GM21423 (cell line): ENCODE data around the gene SLC8A2.

Source experiments
- ATAC-seq: cut with Tn5 transposase; IDR thresholded peaks from one replicate; pipeline ENCODE4 v1.9.1; 2021; ENCODE audit warnings: mild to moderate bottlenecking, moderate library complexity; ENCODE audit not compliant: unreplicated experiment

The SLC8A2 gene, protein sequence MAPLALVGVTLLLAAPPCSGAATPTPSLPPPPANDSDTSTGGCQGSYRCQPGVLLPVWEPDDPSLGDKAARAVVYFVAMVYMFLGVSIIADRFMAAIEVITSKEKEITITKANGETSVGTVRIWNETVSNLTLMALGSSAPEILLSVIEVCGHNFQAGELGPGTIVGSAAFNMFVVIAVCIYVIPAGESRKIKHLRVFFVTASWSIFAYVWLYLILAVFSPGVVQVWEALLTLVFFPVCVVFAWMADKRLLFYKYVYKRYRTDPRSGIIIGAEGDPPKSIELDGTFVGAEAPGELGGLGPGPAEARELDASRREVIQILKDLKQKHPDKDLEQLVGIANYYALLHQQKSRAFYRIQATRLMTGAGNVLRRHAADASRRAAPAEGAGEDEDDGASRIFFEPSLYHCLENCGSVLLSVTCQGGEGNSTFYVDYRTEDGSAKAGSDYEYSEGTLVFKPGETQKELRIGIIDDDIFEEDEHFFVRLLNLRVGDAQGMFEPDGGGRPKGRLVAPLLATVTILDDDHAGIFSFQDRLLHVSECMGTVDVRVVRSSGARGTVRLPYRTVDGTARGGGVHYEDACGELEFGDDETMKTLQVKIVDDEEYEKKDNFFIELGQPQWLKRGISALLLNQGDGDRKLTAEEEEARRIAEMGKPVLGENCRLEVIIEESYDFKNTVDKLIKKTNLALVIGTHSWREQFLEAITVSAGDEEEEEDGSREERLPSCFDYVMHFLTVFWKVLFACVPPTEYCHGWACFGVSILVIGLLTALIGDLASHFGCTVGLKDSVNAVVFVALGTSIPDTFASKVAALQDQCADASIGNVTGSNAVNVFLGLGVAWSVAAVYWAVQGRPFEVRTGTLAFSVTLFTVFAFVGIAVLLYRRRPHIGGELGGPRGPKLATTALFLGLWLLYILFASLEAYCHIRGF

DNA sequence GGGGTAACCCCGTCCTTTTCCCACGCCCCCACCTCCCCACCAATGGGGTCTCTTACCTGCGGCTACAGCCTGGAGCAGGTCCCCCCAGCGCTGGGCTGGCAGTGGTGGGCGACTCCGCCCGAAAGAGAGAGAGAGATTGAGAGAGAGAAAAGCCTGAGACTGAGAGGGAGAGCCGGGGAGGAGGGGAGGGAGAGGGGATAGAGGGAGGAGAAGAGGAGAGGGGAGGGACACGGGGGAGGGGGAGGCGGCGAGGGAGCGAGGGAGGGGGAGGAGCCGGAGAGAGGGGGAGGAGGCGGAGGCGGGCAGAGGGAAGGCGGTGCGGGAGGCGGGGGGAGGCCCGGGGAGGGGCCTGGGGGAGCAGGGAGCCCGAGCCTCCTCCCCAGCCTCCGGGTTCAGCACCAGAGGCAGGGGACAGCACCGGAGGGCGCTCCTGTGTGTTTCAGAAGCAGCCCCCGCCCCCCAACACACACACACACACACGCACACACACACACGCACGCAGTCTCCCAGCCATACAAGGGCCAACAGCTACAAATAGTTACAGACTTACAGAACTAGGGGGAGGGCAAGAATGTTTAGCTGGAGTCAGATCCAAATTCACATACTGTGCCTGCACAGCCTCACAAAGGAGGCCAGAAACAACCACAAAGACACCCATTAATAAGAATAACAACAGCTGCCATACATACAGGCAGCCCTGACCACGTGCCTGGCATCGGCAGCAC lies at the start of gene SLC8A2:
Gene SLC8A2, minus strand, starts transcription at position 161 of the 725 bp plus-strand sequence. CDS start 5,490 bp downstream, outside the sequence.
- no peak for ATAC-seq

DNA sequence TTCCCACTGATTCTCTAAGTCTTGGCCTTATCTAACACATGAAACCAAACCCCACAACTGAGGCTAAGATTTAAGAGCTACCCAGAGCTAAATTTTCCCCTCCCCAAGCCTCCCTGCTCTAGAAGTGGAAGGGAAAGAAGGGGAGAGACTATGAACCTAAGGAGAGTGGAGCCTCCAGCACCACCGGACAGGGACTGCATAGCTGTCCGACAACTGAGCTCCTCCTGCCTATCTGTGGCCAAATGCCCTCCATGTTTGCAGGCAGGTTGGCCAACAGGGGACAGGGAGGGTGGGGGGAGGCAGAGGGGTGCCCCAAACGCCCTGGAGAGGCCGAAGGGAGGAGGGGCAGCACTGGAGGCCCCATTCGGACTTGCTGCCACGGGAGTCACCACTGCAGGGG lies 49.1 kb upstream of the SLC8A2 start:
- no peak for ATAC-seq

DNA sequence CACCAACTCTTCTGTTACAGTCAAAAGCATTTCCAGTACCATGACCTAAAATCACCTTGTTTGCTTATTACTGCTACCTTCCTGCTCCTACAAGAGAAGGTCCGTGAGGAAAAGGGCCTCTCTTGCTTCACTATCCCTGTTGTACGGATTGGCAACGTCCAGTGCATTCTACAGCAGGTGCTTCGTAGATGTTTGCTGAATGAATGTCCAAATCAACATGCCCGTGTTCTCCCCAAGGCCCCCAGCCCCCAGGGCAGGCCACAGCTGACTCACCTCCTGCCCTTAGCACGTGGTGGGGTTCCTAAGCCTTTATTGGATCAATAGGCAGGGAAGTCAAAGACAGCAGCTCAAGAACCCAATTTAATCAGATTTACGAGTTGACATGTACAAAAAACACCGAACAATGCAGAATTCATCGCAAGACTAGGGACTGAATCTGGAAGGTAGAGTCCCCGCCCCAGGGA lies 48.7 kb upstream of the SLC8A2 start:
- no peak for ATAC-seq

DNA sequence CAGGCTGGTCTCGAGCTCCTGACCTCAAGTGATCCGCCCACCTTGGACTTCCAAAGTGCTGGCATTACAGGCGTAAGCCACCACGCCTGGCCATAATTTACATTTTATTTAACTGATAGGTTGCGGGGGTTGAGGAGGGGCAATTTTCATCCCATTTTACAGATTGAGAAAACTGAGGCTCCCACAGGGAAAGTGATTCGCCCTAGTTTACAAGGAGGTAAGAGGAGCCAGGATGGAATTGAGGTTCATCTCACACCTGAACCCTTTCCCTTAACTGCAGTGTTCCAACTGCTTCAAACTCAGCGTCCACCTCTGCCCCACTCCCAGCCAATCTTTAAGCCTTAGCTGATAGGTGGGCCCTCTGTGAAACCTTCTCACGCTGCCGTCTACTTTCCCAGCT lies 47.2 kb upstream of the SLC8A2 start:
- no peak for ATAC-seq

DNA sequence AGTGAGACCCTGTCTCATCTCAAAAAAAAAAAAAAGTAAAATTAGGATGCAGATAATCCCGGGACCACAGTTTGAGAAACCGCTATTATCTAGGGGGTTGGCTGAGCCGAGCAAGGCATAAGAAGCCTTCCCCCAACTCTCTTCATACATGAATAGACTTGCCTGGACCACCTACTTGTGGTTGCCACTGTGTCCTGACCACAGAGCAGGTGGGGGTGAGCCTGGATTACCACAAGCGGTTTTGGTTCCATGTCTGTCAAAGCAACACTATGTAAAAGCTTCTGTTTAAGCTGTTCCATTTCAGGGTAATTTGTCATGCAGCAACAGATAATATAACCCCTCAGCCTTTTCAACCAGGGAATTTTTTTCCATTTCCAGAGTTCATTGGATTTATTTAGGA lies 46.4 kb upstream of the SLC8A2 start:
- ATAC-seq: peak; percentile 26

DNA sequence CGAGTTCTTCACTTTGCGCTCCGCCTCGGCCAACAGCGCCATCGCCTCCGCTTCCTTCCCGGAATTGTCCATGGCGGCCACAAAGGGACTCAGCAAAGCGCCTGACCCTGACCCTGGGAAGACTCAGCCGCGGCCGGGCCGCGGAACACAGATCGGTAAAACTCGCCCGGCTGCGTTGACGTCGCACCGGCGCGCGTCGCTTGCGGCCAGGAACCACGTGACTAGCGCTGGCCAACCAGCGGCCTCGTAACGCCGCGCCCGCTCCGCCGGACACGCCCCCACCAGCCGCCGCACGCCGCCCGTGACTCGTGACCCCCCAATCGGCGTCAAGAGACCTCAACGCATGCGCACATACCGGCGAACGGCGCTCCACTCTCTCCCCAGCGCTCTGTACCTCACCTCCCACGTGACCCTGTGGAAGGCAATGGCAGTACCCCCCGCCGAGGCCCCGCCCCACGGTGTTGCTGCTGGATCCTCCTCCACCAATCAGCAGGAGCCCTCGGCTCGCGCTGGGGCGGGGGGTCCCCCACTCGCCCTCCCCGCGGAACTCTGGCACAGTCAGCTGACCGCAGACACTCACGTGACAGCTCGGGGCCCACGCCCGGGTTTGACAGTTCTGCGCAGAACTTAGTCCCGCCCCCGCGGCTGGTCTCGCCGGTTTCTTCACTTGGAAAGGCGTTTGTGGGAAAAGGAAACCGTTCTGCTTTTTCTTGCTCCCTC lies 43.3 kb upstream of the SLC8A2 start, which contains the start of gene NAPA:
Gene NAPA, minus strand, starts transcription at position 195 of the 720 bp plus-strand sequence. Its CDS starts 123 bp downstream, at position 72.
- peak; percentile 80 for ATAC-seq

DNA sequence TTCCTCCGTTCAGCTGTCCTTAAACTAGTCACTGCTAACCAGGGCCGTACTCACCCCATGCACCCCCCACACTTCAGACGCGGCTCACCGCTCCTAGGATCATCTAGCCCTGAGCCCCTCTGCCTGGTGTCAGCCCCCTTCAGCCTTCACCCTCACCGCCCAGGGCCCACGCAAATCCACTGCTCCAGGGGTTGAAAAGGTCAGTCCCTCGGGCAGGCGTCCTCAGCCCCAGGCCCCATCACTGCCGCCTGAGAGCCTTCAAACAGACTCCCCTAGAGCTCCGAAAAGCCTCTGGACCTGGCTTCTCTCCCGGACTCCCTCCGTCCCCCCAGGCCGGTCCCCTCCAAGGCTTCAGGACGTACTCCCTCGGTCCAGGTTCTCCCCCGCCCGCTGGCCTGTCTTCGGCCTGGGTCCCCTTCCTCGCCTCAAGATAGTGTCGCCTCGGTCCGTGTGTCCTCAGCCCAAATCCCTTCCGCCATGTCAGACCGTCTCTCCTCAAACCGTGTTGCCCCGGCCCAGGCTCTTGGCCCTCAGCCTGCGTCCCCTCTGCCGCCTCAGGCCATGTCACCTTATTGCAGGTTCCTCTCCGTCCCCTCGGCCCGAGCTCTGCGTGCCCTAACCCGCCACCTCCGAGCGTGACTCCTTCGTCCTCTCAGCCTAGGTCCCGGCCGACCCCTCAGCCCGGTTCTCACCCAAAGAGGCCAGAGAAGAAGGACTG lies 42.6 kb upstream of the SLC8A2 start:
- no peak for ATAC-seq

DNA sequence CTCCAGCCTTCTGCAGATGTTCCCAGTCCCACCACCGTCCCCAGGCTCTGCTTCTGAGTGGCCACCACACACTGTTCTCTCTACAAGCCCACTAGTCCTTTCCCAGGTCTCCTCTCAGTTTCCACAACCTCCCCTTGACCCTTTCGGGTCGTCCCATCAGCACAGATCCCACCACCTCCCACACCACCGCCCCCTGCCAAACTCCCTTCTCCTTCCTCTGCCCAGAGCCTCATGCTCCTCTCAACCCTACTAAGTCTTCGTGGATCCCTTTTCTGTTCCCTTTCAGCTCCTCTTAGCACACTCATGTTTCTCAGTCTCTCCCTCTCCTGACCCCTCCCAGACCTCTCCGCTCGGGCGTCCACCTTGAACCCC lies 41.2 kb upstream of the SLC8A2 start:
- no peak for ATAC-seq

DNA sequence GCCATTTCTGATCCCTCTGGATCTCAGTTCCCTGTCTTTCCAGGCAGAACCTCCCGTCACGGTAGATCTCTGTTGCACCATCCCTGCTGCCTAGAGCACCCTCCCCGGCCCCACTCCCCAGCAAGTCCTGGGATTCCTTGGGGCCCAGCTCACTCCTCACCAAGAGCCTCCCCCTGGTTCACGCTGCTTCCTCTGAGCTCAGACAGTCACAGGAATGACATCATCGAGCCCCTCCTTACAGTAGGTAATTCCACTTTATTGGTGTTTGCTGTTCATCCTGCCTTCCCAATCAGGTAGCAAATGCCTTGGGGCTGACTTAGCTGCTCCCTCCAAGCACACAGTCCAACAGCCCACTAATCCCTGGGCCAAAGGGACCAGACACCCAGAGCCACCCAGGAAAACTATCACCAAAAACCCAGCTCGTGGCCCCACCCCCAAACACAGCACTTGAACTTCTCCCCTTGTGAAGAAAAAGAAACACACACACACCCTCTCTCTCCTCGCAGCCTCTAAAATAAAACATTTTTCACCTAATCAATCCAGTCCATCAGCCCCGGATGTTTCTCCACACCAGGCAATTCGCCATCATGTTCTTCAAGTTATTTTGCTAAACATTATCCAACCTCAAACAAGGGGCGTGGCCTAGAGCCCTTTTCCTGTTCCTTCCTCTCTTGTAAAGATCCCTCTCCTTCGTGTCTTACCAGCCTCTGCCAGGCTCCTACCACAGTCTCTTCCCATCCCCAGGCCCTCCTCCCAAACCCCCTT lies 40.7 kb upstream of the SLC8A2 start:
- no peak for ATAC-seq

DNA sequence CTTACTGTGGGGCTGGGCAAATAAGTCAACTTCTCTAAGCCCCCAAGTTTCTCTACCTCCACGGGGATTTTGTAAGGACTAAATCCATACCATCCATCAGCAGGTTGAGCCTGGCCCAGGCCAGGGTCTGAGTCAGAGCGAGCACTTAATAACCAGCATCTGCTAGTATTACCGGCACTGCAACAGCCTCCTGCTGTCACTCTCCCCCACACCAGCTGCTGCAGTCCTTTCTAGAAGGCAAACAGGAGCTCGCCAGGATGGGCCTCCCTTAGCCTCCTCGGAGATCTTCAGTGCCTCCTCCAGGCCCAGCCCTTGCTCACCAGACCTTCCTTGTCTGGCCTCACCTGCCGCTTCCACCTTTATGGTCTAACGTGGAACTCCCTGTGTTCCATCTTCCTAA lies 40.0 kb upstream of the SLC8A2 start:
- ATAC-seq: no peak

DNA sequence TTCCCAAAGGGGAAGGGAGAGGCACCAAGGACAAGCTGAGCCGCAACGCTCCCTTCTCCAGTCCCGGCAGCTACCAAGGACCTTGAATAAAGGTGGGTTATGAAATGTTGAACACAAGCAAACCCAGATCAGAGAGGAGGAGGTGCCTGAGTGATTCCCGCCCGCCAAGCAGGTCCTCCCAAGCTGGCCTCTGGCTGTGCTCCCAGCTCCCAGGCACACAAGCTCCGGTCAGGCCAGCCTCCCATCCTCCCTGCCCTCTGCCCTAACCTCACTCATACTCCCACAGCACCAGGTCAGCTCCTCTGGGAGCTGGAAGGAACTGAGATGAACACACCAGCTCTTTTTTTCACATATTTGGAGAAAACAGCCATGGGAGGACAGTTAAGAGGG lies 39.4 kb upstream of the SLC8A2 start:
- ATAC-seq: no peak

DNA sequence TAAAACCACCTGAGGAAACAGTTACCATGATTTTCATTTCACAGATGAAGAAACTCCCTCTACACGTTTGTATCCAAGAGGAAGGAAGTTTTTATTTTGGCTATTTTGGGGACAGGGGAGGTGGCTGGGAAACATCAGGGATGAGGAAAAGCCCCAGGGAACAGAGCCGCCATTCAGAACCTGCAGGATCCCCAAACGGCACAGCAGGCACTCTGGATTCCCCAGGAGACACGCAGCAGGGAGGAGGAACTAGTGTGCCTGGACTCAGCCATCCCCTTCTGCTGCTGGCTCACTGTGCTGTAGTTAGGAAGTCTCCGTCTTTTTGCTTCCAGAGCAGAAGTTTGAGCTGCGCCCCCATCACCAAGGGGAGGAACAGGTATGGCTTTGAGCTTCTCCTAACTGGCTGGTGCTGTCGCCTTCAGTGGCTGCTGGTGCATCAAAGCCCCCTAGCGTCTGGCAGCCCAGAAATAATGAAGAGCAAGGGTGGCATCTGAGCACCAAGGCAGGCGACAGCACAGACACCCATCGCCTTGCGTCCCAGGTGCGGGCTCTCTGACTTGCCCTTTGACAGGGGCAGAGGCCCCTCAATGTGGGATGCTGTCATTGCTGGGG lies 38.9 kb upstream of the SLC8A2 start:
- ATAC-seq: no peak

DNA sequence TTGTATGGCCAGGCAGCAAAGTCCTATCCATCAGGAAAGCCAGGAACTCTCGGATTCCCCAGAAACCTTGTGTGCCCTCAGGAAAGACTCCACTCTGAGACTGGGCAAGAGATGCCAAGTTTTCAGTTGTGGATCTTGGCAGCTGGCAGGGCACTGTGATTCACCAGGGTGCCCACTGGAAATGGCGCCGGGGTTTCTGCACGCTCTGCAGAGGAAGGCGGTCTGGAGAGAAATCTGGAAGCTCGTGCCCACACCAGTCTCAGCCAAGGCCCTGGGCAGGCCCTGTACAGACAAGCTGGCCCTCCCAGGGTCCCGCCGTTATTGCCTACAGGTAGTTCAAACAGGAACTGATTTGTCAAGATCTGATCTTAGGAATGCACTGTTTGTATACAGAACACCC lies 38.3 kb upstream of the SLC8A2 start:
- ATAC-seq: no peak

DNA sequence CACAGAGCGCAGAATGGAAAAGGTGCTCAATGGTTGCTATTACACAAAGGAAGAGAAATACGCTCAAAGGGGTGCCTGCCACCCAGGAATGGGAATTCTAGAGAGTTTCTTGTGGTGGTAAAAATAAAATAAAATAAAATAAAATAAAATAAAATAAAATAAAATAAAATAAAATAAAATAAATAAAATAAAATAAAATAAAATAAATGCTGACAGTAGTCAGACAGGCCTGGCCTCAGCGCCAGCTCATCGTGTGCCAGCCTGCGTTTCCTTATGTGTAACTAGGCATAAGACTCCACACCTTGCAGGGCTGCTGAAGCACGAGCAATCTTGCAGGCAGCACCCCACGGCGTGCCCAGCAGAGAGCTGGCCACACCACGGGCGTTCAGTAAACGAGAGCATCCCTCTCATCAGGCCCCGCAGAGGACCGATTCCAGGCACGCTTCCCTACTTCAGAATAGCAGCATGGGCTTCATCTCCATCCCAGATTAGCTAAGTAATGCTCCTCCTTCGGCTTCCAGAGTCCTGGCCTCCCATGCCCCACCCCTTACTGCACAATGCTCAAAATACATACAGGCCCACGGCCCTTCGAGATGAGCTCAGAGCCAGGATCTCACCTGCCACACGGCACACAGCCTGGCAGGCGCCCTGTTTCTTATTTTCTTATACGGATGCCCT lies 37.6 kb upstream of the SLC8A2 start:
- ATAC-seq: no peak

DNA sequence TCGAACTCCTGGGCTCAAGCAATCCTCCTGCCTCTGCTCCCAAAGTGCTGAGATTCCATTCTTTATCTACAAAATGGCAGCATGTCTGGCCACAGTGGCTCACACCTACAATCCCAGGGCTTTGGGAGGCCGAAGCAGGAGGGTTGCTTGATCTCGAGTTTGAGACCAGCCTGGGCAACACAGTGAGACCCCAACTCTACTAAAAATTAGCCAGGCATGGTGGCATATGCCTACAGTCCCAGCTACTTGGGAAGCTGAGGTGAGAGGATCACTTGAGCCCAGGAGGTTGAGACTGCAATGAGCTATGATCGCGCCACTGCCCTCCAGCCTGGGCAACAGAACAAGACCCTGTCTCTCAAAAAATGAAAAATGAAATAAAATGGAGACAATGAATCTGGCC lies 37.0 kb upstream of the SLC8A2 start:
- no peak for ATAC-seq

DNA sequence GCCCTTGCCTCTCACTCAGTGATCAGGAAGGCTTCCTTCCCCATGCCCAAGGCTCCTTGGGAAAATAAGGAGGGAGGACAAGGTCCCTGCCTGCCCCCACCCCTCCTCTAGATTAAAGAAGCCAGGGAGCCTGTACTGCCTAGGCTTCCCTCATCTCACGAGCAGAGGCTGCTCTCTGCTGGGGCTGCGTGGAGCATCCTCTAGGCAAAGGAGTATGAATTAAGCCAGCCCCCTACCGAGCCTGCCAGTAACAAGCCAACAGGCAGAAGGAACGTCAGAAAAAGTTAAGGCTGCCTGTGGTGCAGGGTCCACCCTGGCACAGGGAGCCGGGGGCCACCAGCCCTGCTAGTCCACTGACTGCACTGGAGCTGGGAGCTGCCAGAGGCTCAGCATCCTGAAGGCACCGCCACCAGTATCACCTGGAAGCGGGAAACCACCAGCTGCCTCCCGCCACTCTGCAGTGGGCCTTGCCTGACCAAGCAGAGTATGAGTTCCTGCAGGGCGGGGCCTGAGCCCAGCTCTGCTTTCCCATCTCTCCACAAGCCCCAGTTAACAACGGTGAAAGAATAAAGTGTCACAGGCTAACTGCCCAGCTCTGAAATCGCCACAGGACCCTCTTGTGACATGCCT lies 36.3 kb upstream of the SLC8A2 start:
- no peak for ATAC-seq

DNA sequence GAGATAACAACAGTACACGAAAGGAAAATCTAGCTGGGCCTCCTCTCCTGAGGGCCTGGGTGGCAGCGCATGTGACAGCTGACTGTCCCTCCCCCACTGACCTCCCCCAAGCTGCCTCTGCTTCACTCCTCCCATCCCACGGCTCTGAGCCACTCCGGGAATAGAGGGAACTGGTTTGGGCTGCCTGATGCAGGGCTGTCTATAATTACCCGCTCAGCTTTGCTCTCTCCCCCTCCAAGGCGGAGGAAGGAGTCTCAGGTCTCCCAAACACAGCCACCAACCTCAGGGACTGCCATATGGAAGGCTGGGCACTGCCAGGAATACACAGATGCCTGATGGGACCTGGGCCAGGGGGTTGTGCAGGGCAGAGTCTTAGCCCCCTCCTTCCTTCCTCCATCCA lies 35.3 kb upstream of the SLC8A2 start:
- no peak for ATAC-seq

DNA sequence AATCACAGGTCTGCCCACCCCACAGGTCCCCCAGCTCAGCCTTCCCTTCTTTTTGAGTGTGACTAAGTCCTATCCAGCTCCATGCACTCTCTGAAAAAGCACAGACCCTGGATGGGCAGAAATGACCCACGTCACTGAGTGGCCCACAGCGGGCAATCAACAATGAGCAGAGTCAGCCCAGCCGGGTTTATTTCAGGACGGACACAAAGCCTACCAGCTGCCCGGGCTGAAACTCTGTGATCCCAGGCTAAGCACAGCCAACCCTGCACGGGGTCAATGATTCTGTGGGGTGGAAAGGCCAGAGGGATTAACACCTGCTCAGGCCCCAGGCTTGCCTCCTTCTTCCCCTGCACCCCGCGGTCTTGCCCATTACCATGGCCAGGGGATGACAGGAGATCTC lies 34.8 kb upstream of the SLC8A2 start:
- no peak for ATAC-seq
